DOHH2 (cell line): ENCODE measurements around the gene CBFB.

Source experiments
- H3F3A ChIP-seq: fragments of 200-600 bp; sonication (generic), shearing (Covaris generic); 2 replicates; pipeline ENCODE4 v1.6.0; 2016; ENCODE audit warnings: antibody characterized with exemption, mild to moderate bottlenecking; ENCODE audit not compliant: control insufficient read depth, insufficient read depth
- H3K27ac ChIP-seq: fragments of 200-600 bp; sonication (generic); 2 replicates; pipeline ENCODE4 v1.5.1; 2014; ENCODE audit warnings: low read depth, mild to moderate bottlenecking, low read length, moderate library complexity
- H3K27me3 ChIP-seq: fragments of 200-600 bp; sonication (generic); 2 replicates; pipeline ENCODE4 v1.6.1; 2014; ENCODE audit warnings: mild to moderate bottlenecking, low read length, mixed read lengths; ENCODE audit not compliant: control insufficient read depth
- H3K36me3 ChIP-seq: fragments of 200-600 bp; sonication (generic); 2 replicates; pipeline ENCODE4 v1.6.1; 2014; ENCODE audit warnings: mild to moderate bottlenecking, low read length, moderate library complexity, mixed read lengths; ENCODE audit not compliant: control insufficient read depth
- H3K4me1 ChIP-seq: fragments of 200-600 bp; sonication (generic); 2 replicates; pipeline ENCODE4 v1.6.1; 2014; ENCODE audit warnings: mild to moderate bottlenecking, low read length, mixed read lengths; ENCODE audit not compliant: control insufficient read depth
- H3K4me2 ChIP-seq: fragments of 200-600 bp; sonication (generic); 2 replicates; pipeline ENCODE4 v1.6.0; 2014; ENCODE audit warnings: mild to moderate bottlenecking, low read length, moderate library complexity
- H3K4me3 ChIP-seq: fragments of 200-600 bp; sonication (generic); 2 replicates; pipeline ENCODE4 v1.5.1; 2014; ENCODE audit warnings: mild to moderate bottlenecking, low read length, mixed read lengths
- H3K79me2 ChIP-seq: fragments of 200-600 bp; sonication (generic); 2 replicates; pipeline ENCODE4 v1.6.1; 2014; ENCODE audit warnings: mild to moderate bottlenecking, low read length, mixed read lengths; ENCODE audit not compliant: control insufficient read depth
- H3K9me2 ChIP-seq: fragments of 200-600 bp; sonication (generic); replicated peaks from 2 replicates; pipeline ENCODE4 v1.6.1; 2014; ENCODE audit warnings: mild to moderate bottlenecking, low read length, mixed read lengths; ENCODE audit not compliant: control insufficient read depth
- H3K9me3 ChIP-seq: fragments of 200-600 bp; sonication (generic); 2 replicates; pipeline ENCODE4 v1.6.1; 2014; ENCODE audit warnings: antibody characterized with exemption, low read length, mixed read lengths; ENCODE audit not compliant: control insufficient read depth, insufficient read depth
- H4K20me1 ChIP-seq: fragments of 200-600 bp; sonication (generic); 2 replicates; pipeline ENCODE4 v1.6.0; 2014; ENCODE audit warnings: low read depth, mild to moderate bottlenecking, antibody characterized with exemption, low read length, moderate library complexity; ENCODE audit not compliant: control insufficient read depth, insufficient read depth
- EZH2phosphoT487 ChIP-seq: fragments of 200-600 bp; sonication (generic); IDR thresholded peaks from 2 replicates; pipeline ENCODE4 v1.6.1; 2017; ENCODE audit warnings: borderline replicate concordance, mild to moderate bottlenecking, antibody characterized with exemption, low read length, moderate library complexity, mixed read lengths
- TF ChIP-seq, protein P1 (sequence below): fragments of 200-600 bp; sonication (generic); IDR thresholded peaks from one replicate; pipeline ENCODE4 v1.5.1; 2014; ENCODE audit warnings: antibody characterized with exemption, mild to moderate bottlenecking, low read depth, low read length; ENCODE audit not compliant: poor library complexity, severe bottlenecking

Gene CBFB

DNA sequence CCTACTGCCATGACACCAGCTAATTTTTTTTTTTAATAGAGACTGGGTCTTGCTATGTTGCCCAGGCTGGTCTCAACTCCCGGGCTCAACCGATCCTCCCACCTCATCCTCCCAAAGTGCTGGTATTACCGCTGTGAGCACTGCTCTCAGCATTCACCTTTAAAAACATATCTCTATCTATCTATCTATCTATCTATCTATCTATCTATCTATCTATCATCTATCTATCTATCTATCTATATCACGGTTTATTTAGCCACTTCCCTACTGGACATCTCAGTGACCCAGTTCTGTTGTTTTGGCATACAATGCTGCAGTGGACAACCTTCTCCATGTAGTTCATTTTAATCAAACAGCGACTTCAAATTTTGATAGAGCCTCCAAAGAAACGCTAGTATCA, 79.5 kb downstream of the CBFB start:
- H3K9me2 ChIP-seq: no peaks in the 10 kb centered on the region
- H3F3A ChIP-seq: peaks cover 12% of the 10 kb centered on the region
- no peak overlapping the region for H3K27ac ChIP-seq
- no peak overlapping the region for H3K4me3 ChIP-seq
- no peaks in the 10 kb centered on the region for H3K36me3 ChIP-seq
- H3K79me2 ChIP-seq: peaks cover 34% of the 10 kb centered on the region
- no peaks in the 10 kb centered on the region for H3K9me3 ChIP-seq
- no peak for TF ChIP-seq EZH2phosphoT487
- TF ChIP-seq, protein P1, sequence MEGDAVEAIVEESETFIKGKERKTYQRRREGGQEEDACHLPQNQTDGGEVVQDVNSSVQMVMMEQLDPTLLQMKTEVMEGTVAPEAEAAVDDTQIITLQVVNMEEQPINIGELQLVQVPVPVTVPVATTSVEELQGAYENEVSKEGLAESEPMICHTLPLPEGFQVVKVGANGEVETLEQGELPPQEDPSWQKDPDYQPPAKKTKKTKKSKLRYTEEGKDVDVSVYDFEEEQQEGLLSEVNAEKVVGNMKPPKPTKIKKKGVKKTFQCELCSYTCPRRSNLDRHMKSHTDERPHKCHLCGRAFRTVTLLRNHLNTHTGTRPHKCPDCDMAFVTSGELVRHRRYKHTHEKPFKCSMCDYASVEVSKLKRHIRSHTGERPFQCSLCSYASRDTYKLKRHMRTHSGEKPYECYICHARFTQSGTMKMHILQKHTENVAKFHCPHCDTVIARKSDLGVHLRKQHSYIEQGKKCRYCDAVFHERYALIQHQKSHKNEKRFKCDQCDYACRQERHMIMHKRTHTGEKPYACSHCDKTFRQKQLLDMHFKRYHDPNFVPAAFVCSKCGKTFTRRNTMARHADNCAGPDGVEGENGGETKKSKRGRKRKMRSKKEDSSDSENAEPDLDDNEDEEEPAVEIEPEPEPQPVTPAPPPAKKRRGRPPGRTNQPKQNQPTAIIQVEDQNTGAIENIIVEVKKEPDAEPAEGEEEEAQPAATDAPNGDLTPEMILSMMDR: no peak
- H3K4me2 ChIP-seq: no peak overlapping the region
- no peaks in the 10 kb centered on the region; the same call in 1 of the 2 replicates for H4K20me1 ChIP-seq
- peaks cover 19% of the 10 kb centered on the region for H3K4me1 ChIP-seq
- no peaks in the 10 kb centered on the region for H3K27me3 ChIP-seq

DNA sequence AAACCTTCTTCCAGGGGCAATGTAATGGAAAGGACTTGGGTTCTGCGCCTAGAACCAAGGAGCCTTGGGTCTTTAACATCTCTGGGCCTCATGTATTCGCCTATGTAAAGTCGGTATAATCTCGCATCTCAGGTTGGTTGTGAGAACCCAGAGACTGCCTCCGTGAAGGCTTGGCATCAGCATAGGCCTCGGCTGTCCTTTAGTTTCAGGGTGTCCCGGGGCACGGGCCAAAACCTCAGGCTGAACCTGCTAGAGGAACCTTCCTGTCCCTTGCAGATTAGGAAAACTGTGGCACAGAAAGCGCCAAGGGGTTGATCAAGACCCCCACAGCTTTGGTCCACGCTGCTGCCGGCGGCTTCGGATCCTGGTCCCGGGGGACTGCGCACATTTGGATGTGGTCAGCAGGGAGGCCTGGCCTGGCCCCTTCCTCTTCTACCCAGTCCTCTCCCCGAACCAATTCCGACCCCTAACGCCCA, 80.0 kb downstream of the CBFB start:
- Histone ChIP-seq H3K4me1 (peaks cover 19% of the 10 kb centered on the region), H3K9me3 (no peaks in the 10 kb centered on the region), H4K20me1 (no peaks in the 10 kb centered on the region; the same call in 1 of the 2 replicates), H3K4me2 (peak overlapping the region; percentile 72), H3K27me3 (no peaks in the 10 kb centered on the region), H3K79me2 (peaks cover 37% of the 10 kb centered on the region), H3K36me3 (no peaks in the 10 kb centered on the region), H3K27ac (no peak overlapping the region), H3K9me2 (no peaks in the 10 kb centered on the region), H3F3A (peaks cover 11% of the 10 kb centered on the region; the same call in 1 of the 2 replicates), H3K4me3 (peak overlapping the region; percentile 90)
- TF ChIP-seq, protein P1: no peak
- no peak for TF ChIP-seq EZH2phosphoT487

DNA sequence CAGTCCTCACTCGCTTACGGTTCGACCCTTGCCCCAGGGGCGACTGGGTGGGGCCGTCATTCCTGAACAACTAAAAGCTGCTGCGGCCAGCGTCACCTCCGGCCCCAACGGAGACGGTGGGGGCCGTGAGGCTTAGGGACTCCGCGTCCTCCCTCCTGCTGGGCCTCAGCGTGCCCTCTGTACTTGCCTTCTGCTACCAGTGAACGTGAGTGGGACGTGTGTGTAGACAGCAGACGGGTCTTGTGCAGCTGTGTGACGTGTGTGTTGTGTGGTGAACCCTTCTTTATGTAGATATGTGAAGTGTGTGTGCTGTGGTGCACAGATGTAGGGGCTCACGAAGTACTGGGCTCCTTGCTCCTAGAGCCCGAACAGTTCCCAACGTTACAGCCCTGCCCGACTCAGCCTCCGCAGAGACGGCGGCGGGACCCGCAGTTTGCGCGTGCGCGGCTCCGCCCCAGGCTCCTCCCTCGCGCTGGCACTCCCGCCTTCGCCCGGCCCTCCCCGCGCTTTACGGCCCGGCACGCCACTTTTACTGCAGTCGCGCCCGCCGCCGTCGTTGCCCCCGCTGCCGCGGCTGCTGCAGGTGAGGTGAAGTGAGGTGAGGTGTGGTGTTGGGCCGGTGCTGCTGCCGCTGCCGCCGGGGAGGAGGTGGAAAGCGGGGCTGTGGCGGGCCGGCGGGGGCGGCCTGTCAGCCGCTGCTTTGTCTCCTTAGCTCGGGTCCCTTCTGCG, 80.6 kb downstream of the CBFB start, which contains the start of gene PHAF1:
PHAF1 (plus strand) TSS at position 535 of the 729 bp plus-strand sequence. CDS start 235 bp downstream, outside the sequence.
- Histone ChIP-seq H3K27ac (peak within 1 kb of the TSS; percentile 10), H3K4me1 (peaks cover 19% of the 10 kb centered on the region), H3K27me3 (no peaks in the 10 kb centered on the region)

More for the DNA sequence above, 80.6 kb downstream of the CBFB start, which contains the start of gene PHAF1:
- Histone ChIP-seq H3F3A (peaks cover 11% of the 10 kb centered on the region; the same call in 1 of the 2 replicates), H3K9me2 (no peaks in the 10 kb centered on the region), H3K4me3 (peak within 1 kb of the TSS; percentile 90), H3K79me2 (peaks cover 42% of the 10 kb centered on the region), H3K4me2 (peak within 1 kb of the TSS; percentile 72), H3K36me3 (no peaks in the 10 kb centered on the region), H3K9me3 (no peaks in the 10 kb centered on the region), H4K20me1 (no peaks in the 10 kb centered on the region; the same call in 1 of the 2 replicates)
- TF ChIP-seq, protein P1: no peak
- TF ChIP-seq EZH2phosphoT487: no peak
